Activated naive CD4-positive, alpha-beta T cell treated with anti-CD3 and anti-CD28 coated beads, Interleukin-2, amount 50 U/mL, for 24 hours (primary cell): ENCODE results near the gene RAB34.

Experiments used
- H3K27ac Mint-ChIP-seq: one replicate; pipeline ENCODE4 v1.8.0; 2021; ENCODE audit warnings: mild to moderate bottlenecking, mixed read lengths
- H3K27me3 Mint-ChIP-seq: one replicate; pipeline ENCODE4 v1.8.0; 2021; ENCODE audit warnings: mixed read lengths
- H3K36me3 Mint-ChIP-seq: one replicate; pipeline ENCODE4 v1.8.0; 2021; ENCODE audit warnings: mixed read lengths
- H3K4me1 Mint-ChIP-seq: one replicate; pipeline ENCODE4 v1.8.0; 2021; ENCODE audit warnings: mixed read lengths
- H3K4me3 Mint-ChIP-seq: one replicate; pipeline ENCODE4 v1.8.0; 2021; ENCODE audit warnings: mild to moderate bottlenecking, mixed read lengths
- H3K9me3 Mint-ChIP-seq: one replicate; pipeline ENCODE4 v1.8.0; 2021; ENCODE audit warnings: mixed read lengths

Gene RAB34

GRCh38 chr17:28717578-28718332 is at the start of gene RAB34:
Gene RAB34 (minus strand): TSS chr17:28717868. CDS start chr17:28717266, 602 bp downstream.
- H3K4me3 Mint-ChIP-seq = peak within 1 kb of the TSS; percentile 73
- no peaks in the 10 kb centered on the region for H3K9me3 Mint-ChIP-seq
- peaks cover 10% of the 10 kb centered on the region for H3K27me3 Mint-ChIP-seq
- peak within 1 kb of the TSS; percentile 25 for H3K27ac Mint-ChIP-seq
- peaks cover 21% of the 10 kb centered on the region for H3K4me1 Mint-ChIP-seq
- H3K36me3 Mint-ChIP-seq = peaks cover 21% of the 10 kb centered on the region

- H3K9me3 Mint-ChIP-seq = no peaks in the 10 kb centered on the region
- peaks cover 14% of the 10 kb centered on the region for H3K4me1 Mint-ChIP-seq
- H3K27me3 Mint-ChIP-seq = no peaks in the 10 kb centered on the region
- peak overlapping the region; percentile 37 for H3K27ac Mint-ChIP-seq
- H3K36me3 Mint-ChIP-seq = peaks cover 2% of the 10 kb centered on the region
- no peak overlapping the region for H3K4me3 Mint-ChIP-seq
Measured at GRCh38 chr17:28765038-28765437, 47.4 kb upstream of the RAB34 start.

- peaks cover 7% of the 10 kb centered on the region for H3K4me1 Mint-ChIP-seq
- no peaks in the 10 kb centered on the region for H3K9me3 Mint-ChIP-seq
- H3K27ac Mint-ChIP-seq = peak overlapping the region; percentile 86
- H3K27me3 Mint-ChIP-seq = no peaks in the 10 kb centered on the region
- no peak overlapping the region for H3K4me3 Mint-ChIP-seq
- H3K36me3 Mint-ChIP-seq = peaks cover 7% of the 10 kb centered on the region
Measured at GRCh38 chr17:28763804-28764266, 46.2 kb upstream of the RAB34 start.

DNA sequence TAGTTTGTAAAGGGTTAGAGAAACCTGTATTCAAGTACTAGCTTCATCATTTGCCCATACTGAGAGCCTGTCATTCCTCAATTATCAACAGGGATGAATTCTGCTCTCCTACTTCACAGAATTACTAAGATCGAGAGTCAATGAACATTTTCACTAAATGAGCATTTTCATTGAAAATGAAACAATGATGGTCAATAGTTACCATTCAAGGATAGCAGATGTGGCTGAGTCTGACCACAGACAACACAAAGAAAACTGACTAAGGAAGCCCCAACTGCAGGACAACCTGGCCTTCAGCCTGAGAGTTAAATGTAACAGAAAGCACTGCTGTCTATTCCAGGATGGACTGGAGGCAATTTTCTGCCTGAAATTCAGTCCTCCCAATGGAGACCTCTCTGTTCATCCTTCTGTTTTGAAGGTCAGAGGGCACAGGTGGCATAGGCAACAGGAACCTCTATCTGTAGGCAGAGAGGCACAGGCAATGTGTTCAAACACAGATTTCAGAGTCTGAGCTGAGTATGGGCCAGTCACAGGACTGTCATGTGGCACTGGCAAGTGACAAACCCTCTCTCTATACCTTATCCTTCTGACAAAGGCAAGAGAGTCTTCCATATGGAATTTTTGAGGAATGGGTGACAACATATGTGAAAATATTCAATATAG is 45.6 kb upstream of the RAB34 start:
- Mint-ChIP-seq H3K4me1 (peaks cover 7% of the 10 kb centered on the region), H3K27ac (peak overlapping the region; percentile 55), H3K4me3 (no peak overlapping the region), H3K27me3 (no peaks in the 10 kb centered on the region), H3K36me3 (peaks cover 7% of the 10 kb centered on the region), H3K9me3 (no peaks in the 10 kb centered on the region)

- no peaks in the 10 kb centered on the region for H3K9me3 Mint-ChIP-seq
- H3K27ac Mint-ChIP-seq = no peak overlapping the region
- no peaks in the 10 kb centered on the region for H3K27me3 Mint-ChIP-seq
- no peak overlapping the region for H3K4me3 Mint-ChIP-seq
- H3K4me1 Mint-ChIP-seq = peaks cover 7% of the 10 kb centered on the region
- H3K36me3 Mint-ChIP-seq = peaks cover 15% of the 10 kb centered on the region
Measured at GRCh38 chr17:28760601-28761562, 43.2 kb upstream of the RAB34 start.

DNA sequence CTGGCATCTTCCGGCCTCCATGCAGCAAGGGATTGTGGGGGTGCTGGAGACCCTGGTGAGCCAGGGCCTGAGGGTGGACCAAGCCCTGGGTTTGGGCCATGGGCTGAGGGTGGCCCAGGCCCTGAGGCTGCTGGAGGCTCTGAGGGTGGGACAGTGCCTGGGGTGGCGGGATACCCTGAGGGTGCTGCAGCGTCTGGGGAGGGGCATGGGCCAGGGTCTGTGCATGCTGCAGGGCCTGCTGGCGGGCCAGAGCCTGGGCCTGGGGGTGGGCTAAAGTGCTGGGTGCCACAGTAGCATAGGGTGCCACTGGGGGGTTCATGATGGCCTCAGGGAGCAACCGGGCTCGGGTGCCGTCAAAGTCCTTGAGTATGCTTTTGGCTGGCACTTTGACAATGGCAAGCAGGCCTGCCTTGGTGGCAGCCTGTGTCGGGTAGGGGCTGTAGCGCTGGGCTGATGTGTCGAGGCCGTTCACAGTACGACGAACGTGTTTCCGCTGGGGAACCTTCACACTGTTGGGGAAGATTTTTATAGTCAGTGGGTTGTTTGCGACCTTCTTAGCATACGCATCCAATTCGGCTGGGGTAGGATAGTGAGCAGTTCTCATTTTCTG is 41.7 kb upstream of the RAB34 start:
- Mint-ChIP-seq H3K27me3 (no peaks in the 10 kb centered on the region), H3K4me1 (peaks cover 7% of the 10 kb centered on the region), H3K27ac (no peak overlapping the region), H3K9me3 (no peaks in the 10 kb centered on the region), H3K4me3 (no peak overlapping the region), H3K36me3 (peaks cover 15% of the 10 kb centered on the region)

GRCh38 chr17:28758411-28759121 is 40.9 kb upstream of the RAB34 start:
- peaks cover 4% of the 10 kb centered on the region for H3K4me1 Mint-ChIP-seq
- H3K27ac Mint-ChIP-seq = peak overlapping the region; percentile 65
- peaks cover 13% of the 10 kb centered on the region for H3K36me3 Mint-ChIP-seq
- H3K4me3 Mint-ChIP-seq = no peak overlapping the region
- H3K27me3 Mint-ChIP-seq = no peaks in the 10 kb centered on the region
- no peaks in the 10 kb centered on the region for H3K9me3 Mint-ChIP-seq

DNA sequence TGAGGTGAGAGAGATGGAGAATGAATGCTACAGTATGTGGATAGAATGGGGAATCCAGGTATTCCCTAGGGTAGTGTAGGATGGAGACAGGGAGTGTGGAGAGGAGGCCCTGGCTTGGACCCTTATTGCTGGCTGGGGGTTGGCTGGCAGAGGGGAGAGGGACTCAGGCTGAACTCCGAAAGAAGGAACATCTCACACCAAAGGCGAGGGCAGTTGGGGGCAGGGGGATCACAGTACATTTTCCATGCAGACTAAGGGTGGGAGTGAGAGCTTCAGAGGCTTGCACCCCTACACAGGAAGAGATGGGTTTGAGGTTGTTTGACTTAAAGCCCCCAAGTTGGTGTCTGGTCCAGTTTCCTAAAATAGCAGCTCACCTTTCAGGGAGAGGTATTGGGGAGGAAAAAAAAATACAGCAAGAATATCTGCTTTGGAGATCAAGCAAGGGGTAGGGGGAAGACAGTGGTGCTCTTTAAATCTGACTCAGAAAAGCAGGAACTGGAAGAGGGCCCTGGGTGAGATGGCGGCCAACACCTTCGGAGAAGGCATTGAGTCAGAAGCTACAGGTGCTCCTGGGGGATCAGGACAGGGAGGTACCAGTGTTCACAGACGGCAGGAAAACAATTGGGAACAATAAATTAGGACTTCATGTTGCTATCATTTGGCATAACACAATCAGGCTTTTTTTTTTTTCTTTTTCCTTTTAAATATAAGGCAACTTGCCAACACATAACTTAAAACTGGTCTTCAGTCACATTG is 38.6 kb upstream of the RAB34 start:
- Mint-ChIP-seq H3K4me3 (no peak overlapping the region), H3K36me3 (peaks cover 13% of the 10 kb centered on the region), H3K27me3 (no peaks in the 10 kb centered on the region), H3K4me1 (no peaks in the 10 kb centered on the region), H3K27ac (peak overlapping the region; percentile 68), H3K9me3 (no peaks in the 10 kb centered on the region)

GRCh38 chr17:28755486-28755885 is 37.8 kb upstream of the RAB34 start:
- Mint-ChIP-seq H3K27me3 (no peaks in the 10 kb centered on the region), H3K4me1 (no peaks in the 10 kb centered on the region), H3K9me3 (no peaks in the 10 kb centered on the region), H3K36me3 (peaks cover 13% of the 10 kb centered on the region), H3K4me3 (no peak overlapping the region), H3K27ac (peak overlapping the region; percentile 59)

DNA sequence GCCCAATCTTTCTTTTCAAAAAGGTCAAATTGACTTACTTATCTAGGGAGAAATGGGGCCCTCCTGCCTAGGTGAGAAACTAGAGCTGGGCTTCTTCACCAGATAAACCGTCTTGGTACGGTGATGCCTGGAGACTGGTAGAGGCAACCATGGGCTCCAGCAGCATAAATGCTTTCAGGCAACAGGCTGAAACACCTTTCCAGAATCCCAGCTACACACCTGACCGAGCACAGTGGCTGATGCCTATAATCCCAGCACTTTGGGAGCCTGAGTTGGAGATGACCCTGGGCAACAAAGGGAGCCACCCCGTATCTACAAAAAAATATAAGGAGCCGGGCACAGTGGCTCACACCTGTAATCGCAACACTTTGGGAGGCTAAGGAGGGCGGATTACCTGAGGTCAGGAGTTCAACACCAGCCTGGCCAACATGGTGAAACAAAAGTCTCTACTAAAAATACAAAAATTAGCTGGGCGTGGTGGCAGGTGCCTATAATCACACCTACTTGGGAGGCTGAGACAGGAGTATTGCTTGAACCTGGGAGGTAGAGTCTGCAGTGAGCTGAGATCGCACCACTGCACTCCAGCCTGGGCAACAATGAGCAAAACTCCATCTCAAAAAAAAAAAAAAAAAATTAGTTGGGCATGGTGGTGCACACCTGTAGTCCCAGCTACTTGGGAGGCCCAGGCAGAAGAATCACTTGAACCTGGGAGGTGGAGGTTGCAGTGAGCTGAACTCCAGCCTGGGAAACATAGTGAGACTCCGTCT is 34.1 kb upstream of the RAB34 start:
- Mint-ChIP-seq H3K27me3 (no peaks in the 10 kb centered on the region), H3K9me3 (no peaks in the 10 kb centered on the region), H3K27ac (no peak overlapping the region), H3K4me1 (peaks cover 11% of the 10 kb centered on the region), H3K4me3 (no peak overlapping the region), H3K36me3 (peaks cover 4% of the 10 kb centered on the region)

DNA sequence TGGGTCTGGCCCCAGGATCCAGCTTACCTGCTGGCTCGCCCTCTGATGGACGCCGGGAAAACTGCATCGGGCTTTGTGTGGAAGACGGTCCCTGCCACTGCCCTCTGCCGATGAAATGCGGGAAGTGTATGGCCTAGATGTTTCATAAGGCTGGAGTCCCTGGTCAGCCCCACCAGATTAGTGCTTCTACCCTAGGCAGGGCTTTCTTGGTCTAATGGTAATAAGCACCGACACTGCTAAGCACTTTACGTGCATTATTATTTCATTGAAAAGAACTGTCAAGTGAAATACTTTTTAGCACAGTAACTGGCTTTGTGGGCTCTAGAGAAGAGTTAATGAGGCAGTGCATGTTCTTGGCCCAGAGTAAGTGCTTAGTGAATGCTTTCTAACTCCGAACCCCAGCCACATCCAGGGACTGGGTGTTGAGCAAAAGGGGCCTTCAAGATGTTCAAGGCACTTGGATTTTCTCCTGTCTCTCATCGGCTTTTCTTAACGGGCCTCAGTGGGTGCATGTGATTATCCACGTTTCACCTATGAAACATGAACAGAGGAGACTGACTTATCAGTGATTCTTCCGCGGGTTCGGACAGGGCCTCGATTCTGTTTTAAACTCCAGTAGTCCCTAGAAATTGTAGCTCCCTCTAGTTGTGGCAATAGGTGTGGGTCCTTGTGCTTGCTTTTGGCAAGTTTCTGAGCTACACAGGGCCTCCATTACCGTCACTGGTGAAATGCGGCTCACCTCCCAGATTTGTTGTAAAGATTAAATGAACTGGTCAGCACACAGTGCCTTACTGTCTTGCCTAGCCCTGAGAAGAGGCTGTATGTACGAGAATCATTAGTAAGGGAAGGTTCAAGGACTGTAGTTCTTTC is 32.7 kb upstream of the RAB34 start:
- H3K27ac Mint-ChIP-seq = no peak overlapping the region
- peaks cover 17% of the 10 kb centered on the region for H3K4me1 Mint-ChIP-seq
- no peaks in the 10 kb centered on the region for H3K27me3 Mint-ChIP-seq
- peak overlapping the region; percentile 42 for H3K4me3 Mint-ChIP-seq
- no peaks in the 10 kb centered on the region for H3K9me3 Mint-ChIP-seq
- H3K36me3 Mint-ChIP-seq = peaks cover 2% of the 10 kb centered on the region

- peak overlapping the region; percentile 42 for H3K4me3 Mint-ChIP-seq
- no peaks in the 10 kb centered on the region for H3K27me3 Mint-ChIP-seq
- H3K9me3 Mint-ChIP-seq = no peaks in the 10 kb centered on the region
- H3K4me1 Mint-ChIP-seq = peaks cover 17% of the 10 kb centered on the region
- peaks cover 2% of the 10 kb centered on the region for H3K36me3 Mint-ChIP-seq
- H3K27ac Mint-ChIP-seq = no peak overlapping the region
Measured at GRCh38 chr17:28749516-28750177, 32.0 kb upstream of the RAB34 start.
